ENCODE data around the gene DNAJC5.
"Not testable (repeated sequence)": the region's sequence is repeated elsewhere in the genome, so short reads cannot be mapped to it uniquely, and the experiment has no call there.

DNAJC5 gene
- 68.1 to 183 (median 98.6) reads per million in 9 experiments for total RNA-seq

- peaks cover 35 to 41% of the 10 kb centered on the region in 2 donors for H3K4me1 Mint-ChIP-seq (ENCODE audit: low read depth in 2 of 2)
- H3K36me3 Mint-ChIP-seq (ENCODE audit: insufficient read depth), result peaks cover 34% of the 10 kb centered on the region
- H3K27ac Mint-ChIP-seq, result peak within 1 kb of the TSS; percentile 95 to 96
- DNase-seq (peak; percentile 94 to 97 (median 95)), ATAC-seq (replicated peaks) (peak; percentile 82)
- H3K27me3 Mint-ChIP-seq, result no peaks in the 10 kb centered on the region
- no peaks in the 10 kb centered on the region for H3K9me3 Mint-ChIP-seq
- peak within 1 kb of the TSS; percentile 82 to 92 for H3K4me3 Mint-ChIP-seq
Measured at GRCh38 chr20:63894358-63895201, at the start of gene DNAJC5. Gene DNAJC5 (plus strand): TSS chr20:63895126. CDS start chr20:63928346, 33,220 bp downstream.

- Mint-ChIP-seq H3K27ac (no peak overlapping the region), H3K27me3 (peaks cover 36 to 49% of the 10 kb centered on the region in 2 donors), H3K4me3 (no peak overlapping the region), H3K9me3 (no peaks in the 10 kb centered on the region), H3K4me1 (ENCODE audit: low read depth in 2 of 2) (peaks cover 4 to 17% of the 10 kb centered on the region in 2 donors), H3K36me3 (ENCODE audit: insufficient read depth) (peaks cover 4% of the 10 kb centered on the region)
- ATAC-seq (replicated peaks), result no peak
- no peak for DNase-seq
Measured at GRCh38 chr20:63846128-63846771, 48.7 kb upstream of the DNAJC5 start.

GRCh38 chr20:63846888-63847236 is 48.1 kb upstream of the DNAJC5 start:
- Mint-ChIP-seq H3K4me1 (ENCODE audit: low read depth in 2 of 2) (peaks cover 4 to 17% of the 10 kb centered on the region in 2 donors), H3K9me3 (no peaks in the 10 kb centered on the region), H3K4me3 (no peak overlapping the region), H3K27me3 (peaks cover 39 to 52% of the 10 kb centered on the region in 2 donors), H3K36me3 (ENCODE audit: insufficient read depth) (peaks cover 4% of the 10 kb centered on the region), H3K27ac (no peak overlapping the region)
- ATAC-seq (replicated peaks) (no peak), DNase-seq (no peak)

- H3K4me1 Mint-ChIP-seq (ENCODE audit: low read depth in 2 of 2), result peaks cover 4 to 13% of the 10 kb centered on the region in 2 donors
- ATAC-seq (replicated peaks), result no peak
- H3K4me3 Mint-ChIP-seq, result no peak overlapping the region
- no peak overlapping the region for H3K27ac Mint-ChIP-seq
- DNase-seq, result no peak
- peaks cover 4% of the 10 kb centered on the region for H3K36me3 Mint-ChIP-seq (ENCODE audit: insufficient read depth)
- H3K9me3 Mint-ChIP-seq, result no peaks in the 10 kb centered on the region
- H3K27me3 Mint-ChIP-seq, result peaks cover 39 to 52% of the 10 kb centered on the region in 2 donors
Measured at GRCh38 chr20:63847237-63848002, 47.5 kb upstream of the DNAJC5 start.

- H3K27ac Mint-ChIP-seq, result no peak overlapping the region
- ATAC-seq (replicated peaks) (no peak), DNase-seq (no peak)
- peaks cover 4% of the 10 kb centered on the region for H3K36me3 Mint-ChIP-seq (ENCODE audit: insufficient read depth)
- H3K4me3 Mint-ChIP-seq, result no peak overlapping the region
- peaks cover 4 to 13% of the 10 kb centered on the region in 2 donors for H3K4me1 Mint-ChIP-seq (ENCODE audit: low read depth in 2 of 2)
- no peaks in the 10 kb centered on the region for H3K9me3 Mint-ChIP-seq
- peaks cover 34 to 47% of the 10 kb centered on the region in 2 donors for H3K27me3 Mint-ChIP-seq
Measured at GRCh38 chr20:63848003-63848911, 46.7 kb upstream of the DNAJC5 start.

- Mint-ChIP-seq H3K4me3 (no peak overlapping the region), H3K27ac (no peak overlapping the region), H3K9me3 (no peaks in the 10 kb centered on the region), H3K27me3 (peaks cover 23 to 29% of the 10 kb centered on the region in 2 donors), H3K4me1 (ENCODE audit: low read depth in 2 of 2) (peaks cover 0 to 6% of the 10 kb centered on the region in 2 donors), H3K36me3 (ENCODE audit: insufficient read depth) (no peaks in the 10 kb centered on the region)
- DNase-seq (no peak), ATAC-seq (replicated peaks) (peak; percentile 32)
Measured at GRCh38 chr20:63850689-63851547, 44.0 kb upstream of the DNAJC5 start.

GRCh38 chr20:63851548-63851943 is 43.4 kb upstream of the DNAJC5 start:
- H3K27me3 Mint-ChIP-seq, result peaks cover 23 to 29% of the 10 kb centered on the region in 2 donors
- ATAC-seq (replicated peaks); H3K36me3 Mint-ChIP-seq (ENCODE audit: insufficient read depth); H3K4me1 Mint-ChIP-seq (ENCODE audit: low read depth in 2 of 2); DNase-seq; H3K27ac Mint-ChIP-seq; H3K4me3 Mint-ChIP-seq; H3K9me3 Mint-ChIP-seq: not testable (repeated sequence)

- Mint-ChIP-seq H3K27me3 (peaks cover 23 to 29% of the 10 kb centered on the region in 2 donors), H3K4me1 (ENCODE audit: low read depth in 2 of 2) (peaks cover 9 to 18% of the 10 kb centered on the region in 2 donors)
- not testable (repeated sequence) for DNase-seq; H3K36me3 Mint-ChIP-seq (ENCODE audit: insufficient read depth); H3K27ac Mint-ChIP-seq; ATAC-seq (replicated peaks); H3K4me3 Mint-ChIP-seq; H3K9me3 Mint-ChIP-seq
Measured at GRCh38 chr20:63853733-63854068, 41.2 kb upstream of the DNAJC5 start.

- DNase-seq (no peak), ATAC-seq (replicated peaks) (no peak)
- Mint-ChIP-seq H3K36me3 (ENCODE audit: insufficient read depth) (peaks cover 6% of the 10 kb centered on the region), H3K27me3 (peaks cover 23 to 29% of the 10 kb centered on the region in 2 donors), H3K4me3 (no peak overlapping the region), H3K9me3 (no peaks in the 10 kb centered on the region), H3K4me1 (ENCODE audit: low read depth in 2 of 2) (peaks cover 12 to 21% of the 10 kb centered on the region in 2 donors), H3K27ac (no peak overlapping the region)
Measured at GRCh38 chr20:63854069-63854765, 40.7 kb upstream of the DNAJC5 start.

GRCh38 chr20:63854766-63855362 is 40.1 kb upstream of the DNAJC5 start:
- no peak overlapping the region for H3K27ac Mint-ChIP-seq
- DNase-seq (no peak), ATAC-seq (replicated peaks) (no peak)
- H3K4me3 Mint-ChIP-seq, result no peak overlapping the region
- H3K36me3 Mint-ChIP-seq (ENCODE audit: insufficient read depth), result peaks cover 6% of the 10 kb centered on the region
- peaks cover 12 to 21% of the 10 kb centered on the region in 2 donors for H3K4me1 Mint-ChIP-seq (ENCODE audit: low read depth in 2 of 2)
- H3K27me3 Mint-ChIP-seq, result peaks cover 23 to 29% of the 10 kb centered on the region in 2 donors
- no peaks in the 10 kb centered on the region for H3K9me3 Mint-ChIP-seq

GRCh38 chr20:63855363-63856097 is 39.4 kb upstream of the DNAJC5 start:
- ATAC-seq (replicated peaks) (no peak), DNase-seq (no peak)
- H3K36me3 Mint-ChIP-seq (ENCODE audit: insufficient read depth), result peaks cover 8% of the 10 kb centered on the region
- H3K9me3 Mint-ChIP-seq, result no peaks in the 10 kb centered on the region
- peaks cover 12 to 21% of the 10 kb centered on the region in 2 donors for H3K4me1 Mint-ChIP-seq (ENCODE audit: low read depth in 2 of 2)
- peaks cover 20 to 22% of the 10 kb centered on the region in 2 donors for H3K27me3 Mint-ChIP-seq
- H3K27ac Mint-ChIP-seq, result no peak overlapping the region
- H3K4me3 Mint-ChIP-seq, result no peak overlapping the region
